ENCODE results near the gene DHX32.
"Not testable (repeated sequence)": the region's sequence is repeated elsewhere in the genome, so short reads cannot be mapped to it uniquely, and the experiment has no call there.

The DHX32 gene

GRCh38 chr10:125881192-125881591 lies at the start of gene DHX32:
DHX32 (minus strand) TSS chr10:125881292; CDS start chr10:125880824, 468 bp downstream.
- no peak for DNase-seq (ENCODE audit: low read depth in 2 of 2)

GRCh38 chr10:125929618-125930017 lies 48.5 kb upstream of the DHX32 start:
- no peak for DNase-seq (ENCODE audit: low read depth in 2 of 2)

GRCh38 chr10:125928928-125929585 lies 48.0 kb upstream of the DHX32 start:
- no peak for DNase-seq (ENCODE audit: low read depth in 2 of 2)

- DNase-seq (ENCODE audit: low read depth in 2 of 2), result not testable (repeated sequence)
Measured at GRCh38 chr10:125927265-125927664, 46.2 kb upstream of the DHX32 start.

- DNase-seq (ENCODE audit: low read depth in 2 of 2), result no peak
Measured at GRCh38 chr10:125926247-125926646, 45.2 kb upstream of the DHX32 start.

- no peak for DNase-seq (ENCODE audit: low read depth in 2 of 2)
Measured at GRCh38 chr10:125925262-125925834, 44.3 kb upstream of the DHX32 start.

DNA sequence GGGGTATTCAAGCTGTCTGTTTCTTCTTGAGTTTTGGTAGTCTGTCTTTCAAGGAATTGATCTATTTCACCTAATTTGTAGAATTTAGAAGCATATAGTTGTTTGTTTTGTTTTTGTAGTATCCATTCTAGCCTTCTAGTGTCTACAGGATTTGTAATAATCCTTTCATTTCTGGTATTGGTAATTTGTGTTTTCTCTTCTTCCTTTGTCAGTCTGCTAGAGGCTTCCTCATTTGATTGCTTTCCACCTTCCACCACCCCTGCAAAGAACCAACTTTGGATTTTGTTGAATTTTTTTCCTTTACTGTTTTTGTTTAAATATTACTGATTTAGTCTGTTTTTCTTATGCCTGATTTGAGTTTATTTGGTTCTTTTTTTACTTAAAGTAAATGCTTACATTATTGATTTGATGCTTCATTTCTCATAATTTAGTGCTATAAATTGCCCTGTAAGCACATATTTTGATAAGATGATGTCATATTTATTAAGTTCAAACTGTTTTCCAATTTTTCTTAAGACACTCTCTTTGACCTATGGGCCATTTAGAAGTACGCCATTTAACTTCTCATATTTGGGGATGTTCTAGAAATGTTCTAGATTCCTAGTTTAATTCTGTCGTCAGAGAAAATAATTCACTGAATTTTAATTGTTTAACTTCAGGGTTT lies 40.7 kb upstream of the DHX32 start:
- not testable (repeated sequence) for DNase-seq (ENCODE audit: low read depth in 2 of 2)

DNA sequence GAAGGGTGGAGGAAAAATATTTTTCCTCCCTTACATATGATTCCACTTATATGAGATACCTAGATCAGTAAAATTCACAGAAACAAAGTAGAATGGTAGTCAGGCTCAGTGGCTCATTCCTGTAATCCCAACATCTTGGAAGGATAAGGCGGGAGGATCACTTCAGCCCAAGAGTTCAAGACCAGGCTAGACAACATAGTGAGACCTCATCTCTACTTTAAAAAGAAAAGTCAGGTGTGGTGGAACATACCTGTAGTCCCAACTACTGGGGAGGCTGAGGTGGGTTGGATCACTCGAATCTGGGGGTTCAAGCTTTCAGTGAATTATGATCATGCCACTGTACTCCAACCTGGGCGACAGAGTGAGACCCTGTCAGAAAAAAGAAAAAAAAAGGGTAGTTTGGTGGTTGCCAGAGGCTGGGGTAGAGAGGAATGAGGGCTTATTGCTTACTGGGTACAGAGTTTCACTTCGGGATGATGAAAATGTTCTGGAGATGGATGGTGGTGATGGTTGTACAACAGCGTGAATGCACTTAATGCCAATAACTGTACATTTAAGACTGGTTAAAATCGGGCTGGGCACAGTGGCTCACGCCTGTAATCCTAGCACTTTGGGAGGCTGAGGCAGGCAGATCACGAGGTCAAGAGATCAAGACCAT lies 36.7 kb upstream of the DHX32 start:
- DNase-seq (ENCODE audit: low read depth in 2 of 2), result not testable (repeated sequence)

DNA sequence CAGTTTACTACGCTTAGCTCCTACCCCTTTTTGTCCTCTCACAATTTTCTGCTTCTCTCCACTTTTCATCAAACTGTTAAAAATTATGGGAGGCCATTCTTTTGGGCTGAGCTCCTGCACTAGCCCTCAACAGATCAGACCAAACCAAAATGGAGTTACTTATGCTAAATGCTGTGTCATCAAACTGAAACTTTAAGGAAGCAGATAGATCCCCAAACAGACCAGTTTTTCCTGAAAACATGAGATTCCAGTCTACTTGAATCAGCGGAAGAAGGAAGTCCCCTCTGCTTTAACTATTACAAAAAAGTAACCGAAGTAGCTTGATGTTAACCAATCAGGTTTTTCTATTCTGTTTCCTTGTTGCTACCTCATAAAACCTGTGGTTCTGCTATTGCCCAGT lies 35.9 kb upstream of the DHX32 start:
- no peak for DNase-seq (ENCODE audit: low read depth in 2 of 2)

DNA sequence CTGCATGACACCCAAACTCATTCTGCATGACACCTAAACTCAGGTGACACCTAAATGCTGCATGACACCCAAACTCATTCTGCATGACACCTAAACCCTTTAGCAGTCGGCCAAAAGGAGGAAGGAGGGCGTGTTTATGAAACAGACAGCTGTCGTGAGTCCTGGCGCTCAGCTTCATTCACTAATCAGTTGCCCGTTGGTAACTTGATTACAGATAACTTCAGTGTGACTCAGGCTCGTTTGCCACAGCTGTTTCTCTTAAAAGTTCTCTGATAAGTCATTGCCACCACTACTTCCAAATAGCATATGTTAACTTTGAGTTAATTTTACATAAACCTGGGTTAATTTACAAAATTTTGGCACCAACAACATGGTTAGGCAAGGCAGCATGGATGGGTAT lies 32.2 kb upstream of the DHX32 start:
- not testable (repeated sequence) for DNase-seq (ENCODE audit: low read depth in 2 of 2)

DNA sequence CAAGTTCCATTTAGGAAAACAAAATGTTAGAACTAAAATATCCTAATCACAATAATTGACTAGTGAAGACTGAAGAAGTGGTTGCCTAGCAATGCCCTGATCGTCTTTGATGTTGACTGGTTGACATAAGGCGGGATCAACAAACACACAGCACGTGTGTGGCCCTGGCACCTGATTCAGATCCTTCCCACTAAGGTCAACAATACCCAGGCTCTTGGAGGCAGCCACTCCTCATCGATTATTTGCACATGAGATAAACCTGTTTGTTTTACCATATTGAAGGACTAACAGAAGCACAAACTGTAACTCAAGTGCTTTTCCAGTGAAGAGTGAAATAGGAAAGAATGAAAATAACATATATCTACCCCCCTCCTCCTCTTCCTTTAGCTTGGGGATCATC lies 30.9 kb upstream of the DHX32 start:
- DNase-seq (ENCODE audit: low read depth in 2 of 2), result no peak

GRCh38 chr10:125911145-125911544 lies 30.1 kb upstream of the DHX32 start:
- no peak for DNase-seq (ENCODE audit: low read depth in 2 of 2)

DNA sequence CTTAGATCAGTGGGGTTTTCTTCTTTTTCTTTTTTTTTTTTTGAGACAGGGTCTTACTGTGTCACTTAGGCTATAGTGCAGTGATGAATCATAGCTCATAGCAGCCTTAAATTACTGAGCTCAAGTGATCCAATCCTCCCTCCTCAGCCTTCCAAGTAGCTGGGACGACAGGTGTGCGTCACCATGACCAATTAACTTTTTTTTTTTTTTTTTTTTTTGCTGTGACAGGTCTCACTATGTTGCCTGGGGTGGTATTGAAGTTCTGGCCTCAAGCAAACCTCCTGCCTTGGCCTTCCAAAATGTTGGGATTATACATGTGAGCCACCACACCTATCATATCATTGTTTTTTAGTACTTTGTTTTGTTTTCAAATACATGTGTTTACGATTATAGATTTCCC lies 28.4 kb upstream of the DHX32 start:
- DNase-seq (ENCODE audit: low read depth in 2 of 2), result not testable (repeated sequence)

DNA sequence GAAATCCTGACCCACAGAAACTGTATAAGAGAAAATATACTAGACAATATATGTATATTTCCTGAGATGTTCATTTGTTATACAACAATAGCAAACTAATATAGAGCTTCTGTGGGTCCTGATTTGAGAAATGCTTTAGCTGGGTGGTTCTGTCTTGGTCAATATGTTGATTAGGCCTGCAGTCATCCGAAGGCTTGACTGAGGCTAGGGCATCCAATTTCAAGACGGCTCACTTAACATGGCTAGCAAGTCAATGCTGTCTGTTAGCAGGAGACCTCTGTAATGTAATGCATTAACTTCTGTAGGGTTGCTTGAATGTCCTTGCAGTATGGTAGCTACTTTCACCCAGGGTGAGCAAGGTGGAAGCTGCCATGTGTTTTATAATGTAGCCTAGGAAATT lies 27.7 kb upstream of the DHX32 start:
- DNase-seq (ENCODE audit: low read depth in 2 of 2), result not testable (repeated sequence)

DNA sequence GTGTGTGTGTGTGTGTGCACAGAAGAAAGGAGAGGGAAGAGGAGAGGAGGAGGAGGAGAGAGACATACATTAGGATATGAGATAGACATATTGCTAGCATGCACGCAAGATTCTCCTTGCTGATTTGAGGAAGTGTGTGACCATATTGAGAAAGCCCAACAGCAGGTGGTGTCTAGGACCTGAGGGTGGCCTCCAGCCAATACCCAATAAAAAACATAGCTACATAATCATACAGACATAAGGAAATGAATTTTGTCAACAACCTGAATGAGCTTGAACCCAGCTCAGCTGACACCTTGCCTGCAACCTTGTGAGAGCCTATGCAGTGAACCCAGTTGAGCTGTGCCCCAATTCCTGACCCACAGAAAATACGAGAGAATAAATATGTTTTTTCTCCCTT lies 26.5 kb upstream of the DHX32 start:
- DNase-seq (ENCODE audit: low read depth in 2 of 2), result not testable (repeated sequence)

DNA sequence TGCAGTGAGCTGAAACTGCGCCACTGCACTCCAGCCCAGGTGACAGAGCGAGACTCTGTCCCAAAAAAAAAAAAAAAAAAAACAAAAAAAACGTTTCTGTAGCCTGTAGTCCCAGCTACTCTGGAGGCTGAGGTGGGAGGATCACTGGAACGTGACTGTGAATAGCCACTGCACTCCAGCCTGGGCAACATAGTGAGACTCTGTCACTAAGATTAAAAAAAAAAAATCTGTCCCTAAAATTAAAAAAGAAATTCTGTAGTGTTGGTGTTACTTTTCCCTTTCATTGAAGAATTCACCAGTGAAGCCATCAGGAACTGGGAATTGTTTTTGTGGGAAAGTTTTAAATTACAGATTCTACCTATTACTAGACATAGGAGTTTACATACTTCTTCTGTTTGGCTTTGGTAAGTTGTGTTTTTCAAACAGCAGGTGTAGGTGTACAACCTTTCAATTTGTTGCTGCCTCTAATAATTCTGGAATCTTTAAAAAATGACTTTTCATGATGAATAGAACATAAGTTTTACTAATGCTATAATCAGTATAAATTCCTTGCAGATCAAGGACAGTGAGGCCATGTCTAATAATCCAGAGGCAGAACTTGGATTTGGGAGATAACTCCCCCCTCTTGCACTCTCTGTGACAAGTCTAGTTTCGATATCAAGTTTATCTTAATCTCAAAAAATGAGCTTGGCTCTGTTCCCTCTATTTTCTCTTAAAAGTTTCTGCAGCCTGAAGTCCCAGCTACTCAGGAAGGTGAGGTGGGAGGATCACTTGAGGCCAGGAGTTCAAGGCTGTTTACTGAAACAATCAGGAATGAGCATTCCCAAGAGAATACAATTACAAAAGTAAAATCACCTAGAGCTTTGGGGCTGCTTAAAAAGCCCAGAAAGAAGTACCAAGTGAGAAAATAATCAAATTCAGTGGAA lies 24.2 kb upstream of the DHX32 start:
- DNase-seq (ENCODE audit: low read depth in 2 of 2), result not testable (repeated sequence)

GRCh38 chr10:125903135-125903640 lies 22.1 kb upstream of the DHX32 start:
- DNase-seq (ENCODE audit: low read depth in 2 of 2), result not testable (repeated sequence)

- DNase-seq (ENCODE audit: low read depth in 2 of 2), result not testable (repeated sequence)
Measured at GRCh38 chr10:125900963-125901362, 19.9 kb upstream of the DHX32 start.

DNA sequence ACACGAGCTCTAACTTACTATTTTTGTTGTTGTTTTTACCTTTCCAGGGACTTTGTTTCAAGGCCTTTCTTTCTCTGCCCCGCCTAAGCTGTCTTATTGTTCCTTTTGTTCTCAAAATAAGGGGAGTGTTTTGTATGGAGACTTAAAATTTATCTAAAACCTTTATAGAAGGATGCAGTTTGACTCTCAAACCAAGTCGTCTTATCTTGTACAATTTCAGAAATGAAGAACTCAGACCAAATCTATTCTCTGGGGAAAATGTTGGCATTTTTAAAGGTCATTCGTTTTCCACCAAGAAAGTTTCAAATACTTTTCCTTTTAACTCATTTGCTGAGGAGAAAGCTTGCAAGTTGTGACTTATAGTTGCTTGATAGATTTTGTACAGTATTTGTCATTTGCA lies 16.2 kb upstream of the DHX32 start:
- DNase-seq (ENCODE audit: low read depth in 2 of 2), result not testable (repeated sequence)

GRCh38 chr10:125896088-125896934 lies 15.2 kb upstream of the DHX32 start, which contains the start of gene FANK1:
FANK1 (plus strand) TSS chr10:125896564; CDS start chr10:125896643, 79 bp downstream.
- DNase-seq (ENCODE audit: low read depth in 2 of 2), result peak; percentile 70 to 74
